Activated naive CD4-positive, alpha-beta T cell treated with anti-CD3 and anti-CD28 coated beads, Interleukin-2, amount 50 U/mL, for 16 hours (primary cell): Measurements from ENCODE around the gene CCDC167.

Experiments
- DNase-seq: peaks from one replicate; pipeline ENCODE4 v3.0.0-alpha.2; 2020

CCDC167 gene

DNA sequence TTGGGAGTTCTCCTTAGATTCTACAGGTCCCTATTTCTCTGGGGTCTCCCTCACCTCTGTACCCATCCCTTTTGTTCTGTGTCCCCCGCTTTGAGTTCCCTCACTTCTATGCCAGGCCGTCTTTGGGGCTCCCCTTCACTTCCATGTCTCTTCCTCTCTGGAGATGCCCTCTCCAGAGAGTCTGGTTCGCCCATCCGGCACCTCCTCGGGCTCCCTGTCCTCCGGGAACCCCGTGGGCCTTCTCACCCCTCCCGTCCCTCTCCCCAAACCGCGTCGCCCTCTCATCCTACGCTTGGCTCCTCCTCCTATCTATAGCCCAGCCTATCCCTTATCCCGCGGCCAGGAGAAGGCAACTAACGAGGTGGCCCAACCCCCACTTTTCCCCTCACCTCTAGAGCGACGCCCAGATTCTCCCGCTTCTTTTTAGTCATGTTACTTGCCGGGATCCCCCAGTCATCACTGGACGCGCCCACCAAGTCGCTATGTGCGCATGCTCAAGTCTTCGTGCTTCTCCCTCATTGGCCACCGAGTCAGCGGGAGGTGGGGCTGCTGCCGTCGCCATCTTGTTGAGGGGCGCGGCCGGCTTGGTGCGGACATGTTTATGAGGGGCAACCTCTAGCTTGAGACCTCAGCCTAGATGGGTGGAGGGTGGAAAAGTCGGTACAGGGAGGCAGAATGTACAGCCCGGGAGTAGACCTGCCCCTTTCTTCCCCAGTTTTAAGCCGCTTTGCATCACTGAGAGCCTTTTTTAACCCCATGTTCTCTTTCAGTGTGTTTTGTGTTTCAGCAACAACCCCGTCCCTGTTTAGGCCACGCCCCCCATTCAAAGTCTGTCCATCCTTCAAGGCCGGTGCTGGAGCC, at the start of gene CCDC167:
TSS of gene CCDC167 (minus strand) at position 461 of the 861 bp plus-strand sequence. CDS start at position 431, 30 bp downstream.
- DNase-seq: peak; percentile 97

- no peak for DNase-seq
These were observed 49.5 kb upstream of the CCDC167 start for GRCh38 chr6:37549154-37549553.

DNA sequence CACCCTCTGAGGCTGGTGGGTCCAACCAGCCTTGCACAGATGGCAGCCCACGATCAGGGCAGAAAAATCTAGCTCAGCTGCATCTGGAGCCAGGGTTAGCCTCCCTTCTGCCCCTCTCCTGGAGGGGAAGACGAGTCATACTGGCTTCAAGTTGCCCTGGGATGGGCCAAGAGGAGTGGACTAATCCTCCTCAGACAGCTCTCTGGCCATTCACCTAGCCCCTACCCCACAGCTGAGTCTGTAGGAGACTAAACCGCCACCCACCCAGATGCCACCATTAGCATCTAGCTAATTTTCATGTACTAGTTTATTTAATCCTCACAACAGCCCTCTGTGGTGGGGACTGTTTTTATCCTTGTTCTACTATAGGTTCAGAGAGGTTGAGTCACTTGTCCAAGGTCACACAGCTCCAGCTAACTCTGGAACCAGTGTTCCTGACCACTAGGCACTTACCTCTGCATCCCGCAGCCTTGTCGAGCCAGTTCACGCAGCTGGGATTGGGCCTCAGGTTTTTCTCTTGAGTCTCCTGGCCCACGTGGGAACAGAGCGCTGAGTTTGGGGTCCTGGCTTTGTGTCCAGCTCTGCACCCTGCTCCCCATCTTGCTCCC, 48.5 kb upstream of the CCDC167 start:
- no peak for DNase-seq

DNA sequence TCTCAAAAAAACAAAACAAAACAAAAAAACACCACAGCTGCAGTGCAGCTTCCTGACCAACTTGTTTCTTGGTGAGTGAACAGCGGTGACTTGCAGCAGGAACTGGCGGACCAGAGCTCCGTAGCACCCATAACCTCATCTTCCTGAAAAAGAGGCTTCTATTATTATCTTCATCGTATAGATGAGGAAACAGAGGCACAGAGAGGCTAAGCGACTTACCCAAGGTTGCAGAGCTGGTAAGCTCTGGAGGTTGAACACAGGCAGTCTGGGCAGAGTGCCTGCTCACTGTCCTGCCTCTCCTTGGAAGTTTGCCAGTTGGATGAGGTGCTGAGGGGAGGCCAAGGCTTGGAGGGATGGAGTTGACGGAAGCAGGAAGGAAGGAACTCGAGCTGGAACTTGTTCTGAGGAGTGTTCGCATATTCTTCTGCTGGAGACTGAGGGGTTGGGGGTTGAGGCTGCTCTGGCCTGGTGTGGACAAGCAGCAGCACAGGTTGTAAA, 47.9 kb upstream of the CCDC167 start:
- no peak for DNase-seq

- DNase-seq: no peak
These were observed 46.6 kb upstream of the CCDC167 start for GRCh38 chr6:37546141-37546871.

GRCh38 chr6:37544530-37544929, 44.8 kb upstream of the CCDC167 start:
- no peak for DNase-seq

GRCh38 chr6:37543361-37543760, 43.7 kb upstream of the CCDC167 start:
- no peak for DNase-seq

DNA sequence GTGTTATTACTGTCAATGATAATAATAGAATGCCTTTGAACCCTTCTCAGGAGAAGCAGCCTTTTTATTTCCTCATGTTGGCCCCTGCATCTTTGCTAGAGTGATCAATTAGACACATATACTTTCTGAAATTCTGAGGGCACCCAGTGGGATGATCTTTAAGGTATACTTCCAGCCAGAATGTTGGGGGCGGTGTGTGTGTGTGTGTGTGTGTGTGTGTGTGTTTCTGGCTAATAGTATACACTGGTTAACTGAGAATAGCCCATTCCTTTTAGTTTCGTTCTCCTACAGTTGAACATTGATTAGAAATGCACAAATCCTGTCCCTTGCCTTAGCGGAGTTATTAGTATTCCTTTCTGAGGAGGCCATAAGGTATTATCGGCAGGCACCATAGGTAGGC, 41.7 kb upstream of the CCDC167 start:
- DNase-seq: no peak

DNA sequence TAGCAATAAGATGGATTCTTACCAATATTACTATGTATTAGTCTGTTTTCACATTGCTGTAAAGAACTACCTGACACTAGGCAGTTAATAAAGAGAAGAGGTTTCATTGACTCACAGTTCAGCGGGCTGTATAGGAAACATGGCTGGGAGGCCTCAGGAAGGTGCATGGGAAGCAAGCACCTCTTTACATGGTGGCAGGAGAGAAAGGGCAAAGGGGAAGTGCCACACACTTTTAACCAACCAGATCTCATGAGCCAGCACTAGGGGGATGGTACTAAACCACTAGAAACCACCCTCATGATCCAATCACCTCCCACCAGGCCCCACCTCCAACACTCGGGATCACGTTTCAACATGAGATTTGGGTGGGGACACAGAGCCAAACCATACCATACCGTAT, 40.7 kb upstream of the CCDC167 start:
- no peak for DNase-seq

DNA sequence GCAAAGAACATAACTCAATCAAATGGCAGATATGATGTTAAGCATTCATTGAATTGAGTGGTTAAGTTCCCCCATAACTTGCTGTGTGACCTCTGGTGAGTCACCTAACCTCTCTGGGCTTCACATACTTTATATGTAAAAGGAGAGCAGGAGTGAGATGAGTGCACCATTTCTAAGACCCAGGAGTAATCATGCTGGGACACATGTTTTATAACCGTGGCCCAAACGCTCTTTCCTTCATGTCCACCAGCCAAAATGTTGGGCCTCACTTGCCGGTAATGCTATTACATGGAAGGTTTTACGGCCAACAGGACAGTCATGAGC, 40.3 kb upstream of the CCDC167 start:
- no peak for DNase-seq

GRCh38 chr6:37539171-37540028, 39.7 kb upstream of the CCDC167 start:
- no peak for DNase-seq

- no peak for DNase-seq
These were observed 38.4 kb upstream of the CCDC167 start for GRCh38 chr6:37538107-37538506.

DNA sequence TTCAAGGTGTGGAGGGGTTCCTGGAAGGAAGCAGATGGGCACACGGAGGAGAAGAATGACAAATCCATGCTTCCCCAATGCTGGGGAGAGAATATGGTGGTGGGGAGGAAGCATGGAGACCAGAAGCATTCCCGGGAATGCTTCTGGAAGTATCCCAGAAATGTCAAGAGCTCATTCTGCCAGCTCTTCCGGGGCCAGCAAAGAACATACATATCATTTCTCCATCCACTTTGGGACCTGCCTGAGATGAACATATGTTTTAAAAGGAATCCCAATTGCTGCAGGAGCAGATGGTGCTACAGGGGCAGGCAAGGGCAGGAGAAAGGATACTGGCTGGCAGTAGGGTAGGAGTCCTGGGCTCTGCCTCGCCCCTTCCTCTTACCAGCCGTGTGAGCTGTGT, 37.9 kb upstream of the CCDC167 start:
- DNase-seq: no peak

- no peak for DNase-seq
These were observed 36.9 kb upstream of the CCDC167 start for GRCh38 chr6:37536491-37537190.

DNA sequence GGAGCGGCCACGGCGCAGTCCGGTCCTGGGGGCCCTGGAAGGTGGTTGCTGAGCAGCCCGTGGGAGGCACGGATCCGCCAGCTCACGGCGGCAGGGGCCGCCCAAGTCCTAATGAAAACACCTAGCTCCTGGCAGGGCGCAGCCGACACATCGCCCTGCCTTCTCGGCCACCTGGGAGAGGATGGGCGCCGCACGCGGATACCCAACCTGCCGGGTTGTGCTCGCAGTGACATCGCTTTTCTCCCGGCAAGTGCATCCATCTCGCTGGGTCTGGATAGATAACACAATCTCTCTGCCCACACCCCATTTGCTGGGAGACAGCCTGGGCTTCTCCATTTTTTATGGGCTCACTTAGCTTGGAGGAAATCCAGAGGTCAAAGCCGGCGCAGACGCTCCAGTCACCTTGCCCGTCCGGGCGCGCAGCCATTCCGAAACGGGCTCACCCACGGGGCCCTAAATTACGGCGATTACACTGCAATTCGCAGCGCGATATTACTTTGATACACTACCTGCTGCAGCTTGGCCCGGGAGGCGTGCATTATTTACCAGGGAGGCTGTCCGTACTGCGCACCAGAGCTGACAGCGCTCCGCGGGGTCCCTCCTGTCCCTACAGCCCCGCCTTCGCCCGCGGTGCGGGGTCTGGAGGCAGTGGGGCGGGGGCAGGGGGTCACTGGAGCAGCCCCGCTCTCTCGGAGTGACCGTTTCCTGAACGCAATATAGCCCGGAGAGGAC, 36.2 kb upstream of the CCDC167 start:
- DNase-seq: no peak

DNA sequence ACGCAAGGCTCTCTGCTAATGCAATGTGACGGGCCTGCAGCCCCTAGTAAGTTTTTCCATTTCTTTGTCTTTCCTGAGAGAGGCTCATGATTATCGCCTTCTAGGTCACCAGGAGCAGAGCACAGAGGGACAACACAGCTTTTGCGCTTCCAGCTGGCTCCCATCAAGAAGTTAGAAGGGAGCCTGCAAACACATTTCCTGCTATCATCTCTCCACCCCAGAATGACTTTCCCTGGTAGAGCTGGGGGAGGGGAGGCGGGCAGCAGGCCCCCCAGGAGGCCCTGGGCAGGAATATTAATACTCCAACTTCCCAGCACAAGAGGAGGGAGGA, 35.7 kb upstream of the CCDC167 start:
- no peak for DNase-seq

GRCh38 chr6:37534893-37535292, 35.2 kb upstream of the CCDC167 start:
- DNase-seq: no peak

GRCh38 chr6:37532122-37532521, 32.4 kb upstream of the CCDC167 start:
- DNase-seq: no peak

- no peak for DNase-seq
These were observed 31.8 kb upstream of the CCDC167 start for GRCh38 chr6:37531437-37532036.

GRCh38 chr6:37531026-37531425, 31.3 kb upstream of the CCDC167 start:
- no peak for DNase-seq

DNA sequence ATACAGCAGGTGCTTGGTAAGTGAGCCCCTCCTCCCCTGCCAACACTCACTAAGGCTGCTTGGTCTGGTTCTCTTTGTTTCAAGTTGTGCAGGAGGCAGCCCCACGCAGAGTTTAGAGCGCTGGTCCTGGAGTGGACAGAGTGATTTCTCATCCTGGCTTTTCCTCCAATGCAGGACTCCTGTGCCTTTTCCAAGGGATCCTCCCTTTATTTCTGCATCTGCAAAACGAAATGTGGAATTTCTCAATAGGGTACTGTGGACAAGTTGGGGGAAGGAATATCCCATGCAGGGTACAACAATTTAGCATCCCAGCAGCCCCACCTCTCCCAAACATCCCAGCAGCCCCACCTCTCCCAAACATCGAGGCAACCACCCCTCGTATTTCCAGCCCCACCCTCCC, 30.6 kb upstream of the CCDC167 start:
- DNase-seq: no peak
